HG03066 (cell line): ENCODE results near the gene LAIR2.

Source experiments
- ATAC-seq: cut with Tn5 transposase; IDR thresholded peaks from one replicate; pipeline ENCODE4 v1.9.1; 2021; ENCODE audit warnings: low read depth; ENCODE audit not compliant: unreplicated experiment

LAIR2 gene

DNA sequence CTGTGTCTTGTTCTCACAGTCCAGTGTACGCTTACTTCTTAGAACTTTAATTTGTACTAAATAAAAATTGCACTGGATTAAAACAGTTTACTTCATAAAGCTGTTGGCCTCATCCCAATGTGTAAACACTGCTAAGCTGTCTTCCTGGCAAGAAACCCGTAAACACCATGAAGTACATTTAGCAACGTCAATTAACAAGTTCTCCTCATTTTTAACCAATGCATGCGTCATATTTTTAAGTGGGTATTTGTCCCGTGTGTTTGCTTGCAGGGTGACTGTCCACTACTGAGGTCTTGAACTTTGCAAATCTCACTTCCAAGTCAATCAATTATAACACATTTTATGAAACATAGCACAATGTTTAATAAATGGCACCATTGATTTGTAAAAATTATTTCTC, 28.2 kb downstream of the LAIR2 start:
- no peak for ATAC-seq

DNA sequence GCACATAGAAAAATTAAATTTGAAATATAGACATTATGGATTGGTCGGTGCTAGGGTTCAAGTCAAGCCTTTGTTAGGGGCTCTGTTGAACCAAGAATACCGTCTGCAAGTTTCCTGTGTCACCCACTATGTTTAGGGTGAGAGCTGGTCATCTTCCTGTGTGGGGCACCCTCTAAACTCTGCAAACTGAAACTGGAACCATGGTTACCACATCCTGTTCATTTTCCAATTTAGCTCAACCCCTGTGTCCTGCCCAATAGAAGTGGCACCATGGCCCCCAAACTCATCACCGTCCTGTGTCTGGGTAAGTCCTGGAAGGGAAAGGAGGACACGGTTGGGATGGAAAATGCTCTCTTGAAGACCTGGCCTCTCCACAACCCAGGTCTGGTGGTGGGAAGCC, 29.9 kb downstream of the LAIR2 start:
- peak; percentile 72 for ATAC-seq

DNA sequence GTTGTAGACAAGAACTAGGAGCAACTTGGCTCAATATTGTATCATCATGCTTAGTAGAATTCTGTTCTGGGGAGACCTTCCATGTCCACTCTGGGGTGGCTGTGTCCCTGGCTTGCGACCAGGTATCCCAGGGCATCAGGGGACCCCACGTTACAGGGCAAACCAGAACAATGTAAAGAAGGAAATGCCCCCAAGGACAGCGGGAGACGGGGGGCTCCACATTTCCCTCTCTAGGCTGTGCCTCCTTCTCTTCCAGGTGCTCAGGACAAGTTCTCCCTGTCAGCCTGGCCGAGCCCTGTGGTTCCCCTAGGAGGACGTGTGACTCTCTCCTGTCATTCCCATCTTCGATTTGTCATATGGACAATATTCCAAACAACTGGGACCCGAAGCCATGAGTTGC, 30.8 kb downstream of the LAIR2 start:
- no peak for ATAC-seq

DNA sequence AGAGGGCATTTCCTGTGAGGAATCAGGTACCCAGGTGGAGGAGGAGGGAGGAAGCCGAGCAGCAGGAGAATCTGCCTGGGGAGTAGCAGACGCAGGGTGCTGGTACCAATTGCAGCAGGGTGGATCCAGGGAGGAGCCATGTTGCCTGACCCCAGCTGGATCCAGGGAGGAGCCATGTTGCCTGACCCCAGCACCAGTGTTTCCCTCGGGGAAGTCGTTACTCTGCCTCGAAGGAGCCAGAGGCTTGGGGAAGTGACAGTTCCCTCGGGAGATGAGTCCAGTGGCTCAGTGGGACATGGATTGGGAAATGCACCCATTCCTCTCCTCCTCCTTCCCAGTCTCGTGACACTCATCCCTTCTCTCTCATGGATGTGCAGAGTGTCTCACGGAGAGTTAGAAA, 31.5 kb downstream of the LAIR2 start:
- no peak for ATAC-seq

DNA sequence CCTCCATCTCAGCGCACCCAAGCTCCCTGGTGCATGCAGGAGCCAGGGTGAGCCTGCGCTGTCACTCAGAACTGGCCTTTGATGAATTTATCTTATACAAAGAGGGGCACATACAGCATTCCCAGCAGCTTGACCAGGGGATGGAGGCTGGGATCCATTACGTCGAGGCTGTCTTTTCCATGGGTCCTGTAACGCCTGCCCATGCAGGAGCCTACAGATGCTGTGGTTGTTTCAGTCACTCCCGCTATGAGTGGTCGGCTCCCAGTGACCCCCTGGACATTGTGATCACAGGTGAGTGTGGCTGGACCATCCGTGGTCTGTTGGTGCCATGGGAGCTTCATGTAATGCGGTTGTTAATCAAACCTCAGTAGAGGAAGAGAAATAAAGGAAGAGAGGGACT, 33.0 kb downstream of the LAIR2 start:
- ATAC-seq: no peak

DNA sequence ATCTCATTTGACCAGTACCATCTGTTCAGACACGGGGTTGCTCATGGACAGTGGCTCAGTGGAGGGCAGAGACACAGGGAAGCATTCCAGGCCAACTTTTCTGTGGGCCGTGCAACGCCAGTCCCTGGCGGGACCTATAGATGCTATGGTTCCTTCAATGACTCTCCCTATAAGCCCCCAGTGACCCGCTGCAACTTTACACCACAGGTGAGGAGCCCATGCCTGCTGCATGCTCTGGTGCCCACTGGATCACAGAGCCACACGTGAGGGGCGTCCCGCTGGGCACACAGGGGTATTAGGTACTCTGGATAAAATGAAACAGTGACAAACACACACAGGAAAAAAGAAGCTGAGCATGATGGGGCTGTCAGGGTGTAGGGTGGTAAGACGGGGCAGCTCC, 34.3 kb downstream of the LAIR2 start:
- ATAC-seq: no peak

DNA sequence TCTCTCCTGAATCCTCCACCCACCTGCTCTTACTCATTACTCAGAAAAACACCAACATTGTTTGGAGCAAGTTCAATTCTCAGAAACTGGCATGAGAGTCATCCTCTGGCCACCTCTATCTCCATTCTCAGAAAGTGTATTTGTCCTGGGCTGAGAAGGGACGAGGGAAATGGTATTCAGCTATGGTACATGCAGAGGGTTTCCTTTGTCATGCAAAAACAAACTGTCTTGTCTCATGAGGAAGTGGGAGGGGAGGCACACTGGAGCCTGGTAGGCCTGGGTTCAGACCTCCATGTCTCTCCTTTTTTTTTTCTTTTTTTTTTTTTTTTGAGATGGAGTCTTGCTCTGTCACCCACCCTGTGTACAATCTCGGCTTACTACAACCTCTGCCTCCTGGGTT, 39.1 kb downstream of the LAIR2 start:
- ATAC-seq: no peak

DNA sequence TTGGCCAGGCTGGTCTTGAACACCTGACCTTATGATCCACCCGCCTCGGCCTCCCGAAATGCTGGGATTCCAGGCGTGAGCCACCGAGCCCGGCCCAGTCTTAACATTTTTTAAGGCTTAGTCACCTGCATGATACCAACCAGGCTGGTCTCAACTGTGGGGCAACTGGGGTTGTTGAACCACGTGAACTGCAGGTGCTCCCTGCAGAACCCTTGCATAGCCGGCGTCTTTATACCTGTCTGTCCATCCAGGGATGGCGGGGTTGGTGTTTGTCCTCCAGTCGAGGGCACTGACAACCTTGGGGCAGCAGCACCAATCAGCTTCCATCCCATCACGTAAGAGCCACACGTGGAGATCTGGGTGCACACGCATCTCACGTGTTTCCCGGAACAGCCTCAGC, 46.2 kb downstream of the LAIR2 start:
- ATAC-seq: no peak

DNA sequence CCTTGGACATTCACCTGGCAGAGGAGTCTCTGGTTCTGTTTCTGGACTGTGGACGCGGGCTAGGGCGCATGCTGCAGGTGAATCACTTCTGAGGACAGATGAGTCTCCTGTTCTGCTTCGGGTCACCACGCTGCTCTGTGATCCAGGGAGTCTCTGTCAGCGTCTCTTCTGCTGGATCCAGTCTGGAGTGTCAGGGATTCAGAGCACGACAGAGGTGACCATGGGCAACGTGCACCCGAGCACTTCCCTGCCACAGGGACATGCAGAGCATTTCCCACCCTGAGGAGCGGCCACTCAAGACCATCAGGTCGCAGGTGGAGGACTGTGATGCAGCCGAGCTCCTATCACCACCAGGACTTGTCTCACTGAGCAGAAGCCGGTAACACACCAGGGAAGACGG, 46.6 kb downstream of the LAIR2 start:
- no peak for ATAC-seq

DNA sequence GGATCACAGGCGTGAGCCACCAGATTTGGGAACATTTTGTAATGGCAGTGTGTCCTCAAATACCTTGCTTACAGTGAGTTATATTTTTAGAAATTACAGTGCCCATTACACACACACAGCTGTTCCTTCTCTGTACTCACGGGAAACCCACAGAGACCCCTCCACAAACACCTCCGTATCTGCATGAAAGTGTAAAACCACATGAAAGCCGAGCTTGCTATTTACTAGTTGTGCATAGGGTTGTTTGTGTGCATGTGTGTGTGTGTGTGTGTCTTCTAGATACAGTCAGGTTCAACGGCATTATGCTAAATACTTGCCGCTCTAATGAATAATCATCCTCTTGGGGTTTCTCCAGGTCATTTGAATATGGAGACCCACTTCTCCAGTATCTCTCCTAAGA, 48.7 kb downstream of the LAIR2 start:
- ATAC-seq: no peak

DNA sequence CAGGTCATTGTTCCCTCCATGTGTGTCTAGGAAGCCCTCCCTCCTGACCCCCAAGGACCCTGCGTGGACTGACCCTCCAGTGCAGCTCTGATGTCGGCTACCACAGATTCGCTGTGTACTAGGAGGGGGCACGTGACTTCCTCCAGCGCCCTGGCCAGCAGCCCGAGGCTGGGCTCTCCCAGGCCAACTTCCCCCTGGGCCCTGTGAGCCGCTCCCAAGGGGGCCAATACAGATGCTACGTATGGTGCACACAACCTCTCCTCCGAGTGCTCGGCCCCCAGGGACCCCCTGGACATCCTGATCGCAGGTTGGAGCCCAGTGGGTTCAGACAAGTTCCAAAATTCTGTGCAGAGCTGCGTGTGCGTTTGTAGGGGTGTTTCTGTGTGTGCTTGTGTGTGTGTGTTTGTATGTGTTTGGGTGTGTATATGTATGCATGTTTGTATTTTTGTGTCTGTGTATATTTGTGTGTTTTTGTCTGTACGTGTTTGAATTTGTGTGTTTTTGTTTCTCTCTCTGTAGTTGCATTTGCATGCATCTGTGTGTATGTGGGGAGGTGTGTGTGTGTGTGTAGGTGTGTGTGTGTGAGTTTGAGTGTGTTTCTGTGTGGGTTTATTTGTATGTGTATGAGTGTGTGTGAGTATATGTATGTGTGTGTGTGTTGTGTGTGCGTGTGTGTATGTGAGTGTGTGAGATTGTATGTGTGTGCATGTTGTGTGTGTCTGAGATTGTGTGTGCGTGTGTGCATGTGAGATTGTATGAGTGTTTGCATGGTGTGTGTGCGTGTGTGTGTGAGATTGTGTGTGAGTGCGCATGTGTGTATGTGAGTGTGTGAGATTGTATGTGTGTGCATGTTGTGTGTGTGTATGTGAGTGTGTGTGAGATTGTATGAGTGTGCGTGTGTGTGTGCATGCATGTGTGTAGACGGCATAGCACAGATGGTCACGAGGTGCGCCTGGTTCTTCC, 49.6 kb downstream of the LAIR2 start:
- ATAC-seq: no peak

DNA sequence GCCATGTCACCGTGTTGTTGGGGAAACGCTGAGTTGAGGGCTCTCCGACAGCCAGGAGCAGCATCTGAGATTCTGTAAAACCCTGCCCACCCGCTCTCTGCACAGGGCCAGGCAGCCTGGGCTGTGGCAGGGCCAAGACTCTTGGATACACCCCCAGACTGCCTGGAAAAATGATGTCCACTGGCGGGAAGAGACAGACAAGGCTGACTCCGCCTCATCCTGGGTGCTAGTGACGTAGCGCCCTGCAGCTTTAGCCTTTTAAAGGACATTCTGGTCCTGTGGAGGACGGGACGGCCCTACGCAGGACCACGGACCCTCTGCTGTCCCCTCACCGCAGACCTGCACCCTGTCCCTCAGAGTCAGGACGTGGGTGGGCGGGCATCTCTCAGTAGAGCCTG, 50.3 kb downstream of the LAIR2 start:
- no peak for ATAC-seq

DNA sequence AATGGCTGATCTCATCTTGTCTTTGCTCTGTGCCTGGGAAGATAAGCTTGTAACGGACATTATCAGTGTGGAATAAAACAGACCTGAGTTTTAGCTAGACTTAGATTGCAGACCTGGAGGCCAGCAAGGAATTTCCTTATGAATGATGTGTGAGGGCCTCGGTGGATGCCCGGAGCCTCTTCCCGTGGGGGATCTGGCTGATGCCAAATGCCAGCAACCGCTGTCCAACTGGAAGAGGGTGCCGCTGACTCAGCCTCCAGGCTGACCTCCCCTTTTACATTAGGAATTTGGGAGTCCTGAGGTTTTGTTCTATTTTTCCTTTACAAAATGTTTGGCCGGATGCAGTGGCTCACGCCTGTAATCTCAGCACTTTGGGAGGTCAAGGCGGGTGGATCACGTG, 51.4 kb downstream of the LAIR2 start:
- no peak for ATAC-seq

DNA sequence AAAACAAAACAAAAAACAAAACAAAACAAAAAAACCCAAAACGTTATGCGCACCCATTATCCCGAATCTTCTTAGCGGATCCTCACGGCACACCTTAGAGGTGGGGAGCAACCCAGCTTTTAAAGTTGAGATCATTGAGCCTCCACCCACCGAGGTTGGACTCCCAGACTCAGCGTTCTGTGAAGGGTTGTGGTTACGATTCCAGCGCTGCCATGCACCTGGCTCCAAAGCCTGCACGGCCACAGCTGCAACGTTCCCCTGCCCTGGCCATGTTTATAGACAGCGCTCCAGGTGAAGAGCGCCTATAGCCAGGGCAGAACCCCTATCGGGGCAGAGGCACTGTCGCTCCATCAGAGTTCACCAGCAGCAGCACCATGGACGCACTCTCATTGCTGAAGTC, 52.3 kb downstream of the LAIR2 start:
- no peak for ATAC-seq

DNA sequence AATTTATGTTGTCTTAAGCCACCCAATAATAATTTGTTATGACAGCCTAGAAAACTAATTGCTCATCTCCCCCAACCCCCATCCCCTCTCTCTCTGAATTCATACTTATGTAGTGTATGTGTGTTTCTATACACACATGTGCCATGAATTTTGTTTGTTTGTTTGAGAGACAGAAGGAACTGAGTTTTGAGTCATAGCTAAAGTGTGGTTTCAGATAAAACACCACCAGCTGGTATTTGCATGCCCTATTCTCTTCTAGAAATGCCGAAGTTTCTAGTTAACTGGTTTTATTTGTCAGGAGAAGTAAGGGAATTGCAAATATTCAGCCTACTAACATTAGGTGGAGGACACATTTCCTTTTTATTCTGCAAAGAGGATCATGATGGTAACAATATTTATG, 53.6 kb downstream of the LAIR2 start:
- no peak for ATAC-seq

DNA sequence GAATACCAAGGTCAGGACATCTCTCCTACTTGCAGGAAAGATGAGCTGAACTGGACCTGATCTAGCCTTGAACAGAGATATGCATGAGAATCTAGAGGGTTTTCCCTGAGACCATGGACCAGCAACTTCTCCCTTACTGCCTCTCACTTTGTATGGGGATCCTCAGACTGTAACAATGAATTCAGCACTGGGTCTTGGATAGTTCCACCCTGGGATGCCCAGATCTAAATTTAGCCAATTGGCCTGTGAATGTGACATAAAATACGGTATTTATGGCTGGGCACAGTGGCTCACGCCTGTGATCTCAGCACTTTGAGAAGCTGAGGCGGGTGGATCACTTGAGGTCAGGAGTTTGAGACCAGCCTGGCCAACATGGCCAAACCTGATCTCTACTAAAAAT, 55.7 kb downstream of the LAIR2 start:
- ATAC-seq: no peak
